GM21786 (cell line): ENCODE results near the gene PYGO1.
"Not testable (repeated sequence)": the region's sequence is repeated elsewhere in the genome, so short reads cannot be mapped to it uniquely, and the experiment has no call there.

Source experiments
- ATAC-seq: cut with Tn5 transposase; IDR thresholded peaks from one replicate; pipeline ENCODE4 v1.9.1; 2021; ENCODE audit not compliant: unreplicated experiment

The PYGO1 gene, protein sequence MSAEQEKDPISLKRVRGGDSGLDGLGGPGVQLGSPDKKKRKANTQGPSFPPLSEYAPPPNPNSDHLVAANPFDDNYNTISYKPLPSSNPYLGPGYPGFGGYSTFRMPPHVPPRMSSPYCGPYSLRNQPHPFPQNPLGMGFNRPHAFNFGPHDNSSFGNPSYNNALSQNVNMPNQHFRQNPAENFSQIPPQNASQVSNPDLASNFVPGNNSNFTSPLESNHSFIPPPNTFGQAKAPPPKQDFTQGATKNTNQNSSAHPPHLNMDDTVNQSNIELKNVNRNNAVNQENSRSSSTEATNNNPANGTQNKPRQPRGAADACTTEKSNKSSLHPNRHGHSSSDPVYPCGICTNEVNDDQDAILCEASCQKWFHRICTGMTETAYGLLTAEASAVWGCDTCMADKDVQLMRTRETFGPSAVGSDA

DNA sequence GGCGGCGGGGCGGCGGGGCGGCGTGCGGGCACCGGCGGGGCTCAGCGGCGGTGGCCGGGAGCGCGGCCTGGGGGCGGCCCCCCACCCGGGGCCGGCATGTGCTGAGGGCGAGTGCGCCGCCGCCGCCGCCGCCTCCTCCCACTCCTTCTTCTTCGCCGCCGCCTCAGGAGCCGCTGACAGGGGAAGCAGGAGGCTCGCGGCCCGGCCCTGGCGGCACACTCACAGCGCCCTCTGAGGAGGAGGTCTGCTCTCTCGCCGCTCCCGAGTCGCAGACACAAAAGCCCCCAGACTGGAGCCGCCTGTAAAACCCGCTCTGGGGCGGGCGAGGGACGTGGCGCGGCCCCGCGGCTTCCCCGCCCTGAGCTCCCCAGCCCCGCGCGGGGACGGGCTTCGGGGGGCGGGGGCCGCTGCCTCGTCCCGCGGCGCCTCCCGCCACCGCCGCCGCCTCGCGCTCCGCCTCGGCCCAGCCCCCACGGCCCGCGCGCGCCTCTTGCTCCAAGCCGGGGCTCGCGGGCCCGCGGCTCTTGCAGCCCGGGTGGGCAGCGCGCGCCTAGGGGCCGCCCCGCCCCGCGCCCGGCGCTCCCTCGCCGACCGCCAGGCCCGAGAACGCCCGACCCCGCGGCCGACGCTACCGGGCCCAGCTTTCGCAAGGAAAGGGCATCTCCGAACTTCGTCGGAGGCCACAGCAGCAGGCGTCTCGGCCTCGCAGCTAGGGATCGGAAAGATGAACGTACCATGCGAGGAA, at the start of gene PYGO1:
PYGO1 (minus strand) TSS at position 276 of the 745 bp plus-strand sequence. CDS start 462 bp downstream, outside the sequence.
- peak; percentile 63 for ATAC-seq

DNA sequence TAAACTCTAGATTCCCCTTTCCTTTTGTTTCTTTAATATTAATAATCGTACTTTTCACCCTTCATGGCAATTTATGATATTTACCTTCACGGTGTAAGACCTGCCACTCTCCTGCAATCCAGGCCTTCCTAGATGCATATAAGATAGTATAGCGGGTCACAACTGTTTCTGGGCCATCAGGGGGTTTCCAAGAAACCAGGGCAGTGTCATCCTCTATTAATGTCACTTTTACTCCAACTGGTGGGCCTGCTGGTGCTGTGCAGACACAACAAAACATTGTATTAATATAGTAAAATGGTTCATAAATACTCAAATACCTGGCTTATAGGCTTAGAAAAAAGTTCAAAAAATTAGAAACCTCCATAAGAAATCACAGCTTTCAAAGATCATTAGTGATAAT, 48.9 kb upstream of the PYGO1 start:
- no peak for ATAC-seq

DNA sequence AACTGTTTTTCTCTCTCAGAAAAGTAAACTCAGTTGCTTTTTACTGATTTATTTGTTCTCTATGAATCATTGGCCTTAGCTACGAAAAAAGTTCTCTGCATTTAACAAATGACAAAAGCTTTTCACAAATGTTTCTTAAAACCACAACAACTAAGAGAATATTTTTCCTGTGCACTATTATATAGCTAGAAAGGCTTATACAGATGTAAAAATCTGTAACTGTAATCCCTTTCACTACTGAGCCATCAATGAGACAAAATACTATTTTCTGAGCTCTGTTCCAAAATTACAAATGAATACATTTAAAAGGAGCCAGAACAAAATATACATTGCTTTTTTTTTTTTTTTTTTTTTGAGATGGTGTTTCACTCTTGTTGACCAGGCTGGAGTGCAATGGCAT, 45.6 kb upstream of the PYGO1 start:
- ATAC-seq: no peak

DNA sequence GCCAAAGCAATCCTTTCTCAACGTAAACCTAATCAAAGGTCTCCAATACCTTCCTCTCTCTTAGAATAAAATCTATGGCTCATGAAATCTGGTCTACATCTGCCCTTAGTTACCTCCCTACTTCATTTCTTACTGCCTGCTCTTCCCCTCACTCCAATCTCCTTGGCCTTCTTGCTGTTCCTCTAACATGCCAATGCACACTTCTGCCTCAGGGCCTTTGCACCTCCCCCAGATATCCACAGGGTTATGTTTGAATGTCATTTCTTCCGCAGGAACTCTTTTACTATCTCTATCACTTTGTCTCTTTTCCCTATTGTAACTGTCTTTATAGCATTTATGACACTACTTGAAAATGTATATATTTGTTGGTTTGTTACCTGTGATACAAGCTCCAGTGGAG, 44.3 kb upstream of the PYGO1 start:
- no peak for ATAC-seq

DNA sequence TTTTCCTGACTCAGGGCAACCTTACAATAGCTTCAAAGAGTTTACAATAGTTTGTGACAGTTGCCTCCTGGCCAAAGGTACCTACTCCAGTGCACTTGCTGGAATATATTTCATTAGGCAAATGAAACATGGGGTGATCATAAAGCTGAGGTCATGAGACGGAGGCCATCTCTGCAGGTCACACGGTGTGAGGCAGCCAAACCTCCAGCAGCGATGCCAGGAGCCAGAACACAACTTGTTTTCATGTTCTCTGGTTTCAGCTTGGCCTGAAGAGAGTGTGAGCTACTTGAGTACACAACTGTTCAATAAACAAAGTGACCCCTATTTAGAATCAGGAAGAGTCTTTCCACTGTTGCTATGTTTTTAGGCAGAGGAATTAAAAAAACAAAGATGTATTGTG, 42.7 kb upstream of the PYGO1 start:
- ATAC-seq: no peak

DNA sequence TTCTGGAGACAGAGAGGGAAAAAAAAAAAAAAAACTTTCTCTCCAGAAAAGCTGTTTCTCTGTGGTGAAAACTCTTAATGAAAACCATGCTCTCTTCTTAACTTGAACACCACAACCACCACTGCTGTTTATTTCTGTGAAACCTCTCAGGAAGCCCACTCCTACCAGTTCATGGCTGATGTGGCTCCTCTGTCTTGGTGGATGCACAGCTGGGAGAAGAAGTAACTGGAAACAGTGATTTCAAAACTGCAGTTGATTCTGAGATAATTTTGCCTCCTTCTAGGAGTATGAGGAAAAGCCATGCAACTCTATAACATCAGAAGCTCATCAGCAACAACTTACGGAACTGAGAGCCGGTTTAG, 40.2 kb upstream of the PYGO1 start:
- no peak for ATAC-seq

DNA sequence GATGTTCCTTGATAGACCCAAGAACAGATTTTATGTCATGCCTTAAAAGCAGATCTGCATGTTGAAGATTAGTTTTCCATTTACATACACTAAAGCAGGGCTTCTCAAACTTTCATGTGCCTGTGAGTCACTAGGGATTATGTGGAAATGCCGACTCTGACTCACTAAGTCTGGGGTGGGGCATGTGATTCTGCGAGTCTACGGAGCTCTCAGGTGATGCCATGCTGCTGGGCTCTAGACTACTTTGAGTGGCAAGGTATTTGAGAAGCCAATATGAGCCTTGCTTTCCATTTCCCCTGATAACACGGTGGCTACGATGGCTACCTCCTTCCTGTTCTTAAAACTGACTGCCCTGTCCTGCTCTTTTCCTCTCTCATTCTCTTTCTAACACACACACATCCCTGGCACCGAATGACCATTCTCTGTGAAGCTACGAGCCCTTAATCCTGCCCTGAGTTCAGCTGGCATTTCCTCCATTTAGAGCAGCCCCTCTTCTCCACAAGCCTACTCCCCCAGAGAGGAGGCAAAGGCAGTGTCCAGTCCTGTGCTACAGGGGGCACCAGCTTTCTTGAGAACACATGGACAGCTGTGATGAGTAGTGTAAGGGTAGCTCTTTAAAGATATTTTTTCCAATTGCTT, 39.7 kb upstream of the PYGO1 start:
- ATAC-seq: no peak

DNA sequence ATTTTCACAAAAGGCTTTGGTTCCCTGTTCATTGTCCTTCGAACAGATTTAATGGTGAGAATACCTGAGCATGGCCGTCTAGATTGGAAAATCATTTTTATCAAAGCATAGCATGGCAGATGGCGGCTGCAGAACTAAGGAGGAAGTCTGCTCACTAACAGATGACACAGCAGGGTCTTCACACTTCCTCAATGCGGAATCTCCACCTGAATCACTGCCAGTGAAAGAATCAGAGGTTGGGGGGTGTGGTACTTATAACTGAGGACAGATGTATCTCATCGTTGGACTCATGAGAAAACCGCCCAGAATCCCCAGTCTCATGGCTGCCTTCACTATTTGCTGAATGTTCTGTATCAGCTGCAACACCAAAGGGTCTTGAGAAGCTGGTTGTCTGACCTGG, 31.6 kb upstream of the PYGO1 start:
- ATAC-seq: no peak

DNA sequence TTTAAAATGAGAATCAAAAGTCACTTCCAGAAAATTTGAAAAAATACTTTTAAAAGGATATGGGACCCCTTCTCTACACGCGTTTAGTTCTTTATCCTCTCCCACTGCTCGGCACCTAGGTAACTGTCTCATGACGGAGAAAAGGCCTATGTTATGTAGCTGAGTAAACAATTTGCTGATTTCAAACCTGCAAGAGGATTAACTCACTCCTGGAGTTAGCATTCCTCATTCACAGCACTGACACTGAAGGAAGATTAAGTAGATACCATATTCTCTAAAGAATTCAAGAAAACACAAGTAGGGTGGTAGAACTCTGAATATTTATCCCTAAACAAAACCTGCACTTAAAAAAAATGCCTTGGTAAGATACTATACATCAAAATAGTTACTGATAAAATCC, 30.2 kb upstream of the PYGO1 start:
- no peak for ATAC-seq

DNA sequence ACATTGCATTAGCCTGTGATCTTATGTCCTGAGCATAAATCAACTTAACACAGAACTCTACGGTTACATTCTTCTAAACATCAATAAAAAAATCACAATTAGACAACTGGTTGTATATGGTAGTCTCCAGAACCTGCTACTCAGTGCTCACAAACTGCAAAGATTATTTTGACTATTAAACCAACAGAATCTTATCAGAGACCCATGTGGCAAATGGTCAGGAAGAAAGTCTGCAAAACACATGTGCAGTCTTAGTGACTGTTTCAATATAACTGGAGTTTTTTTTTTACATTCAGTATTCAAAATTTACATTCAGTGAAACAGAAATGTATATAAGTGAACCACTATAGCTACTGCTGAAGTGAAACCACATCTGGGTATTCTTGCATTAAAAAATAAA, 27.3 kb upstream of the PYGO1 start:
- ATAC-seq: no peak

DNA sequence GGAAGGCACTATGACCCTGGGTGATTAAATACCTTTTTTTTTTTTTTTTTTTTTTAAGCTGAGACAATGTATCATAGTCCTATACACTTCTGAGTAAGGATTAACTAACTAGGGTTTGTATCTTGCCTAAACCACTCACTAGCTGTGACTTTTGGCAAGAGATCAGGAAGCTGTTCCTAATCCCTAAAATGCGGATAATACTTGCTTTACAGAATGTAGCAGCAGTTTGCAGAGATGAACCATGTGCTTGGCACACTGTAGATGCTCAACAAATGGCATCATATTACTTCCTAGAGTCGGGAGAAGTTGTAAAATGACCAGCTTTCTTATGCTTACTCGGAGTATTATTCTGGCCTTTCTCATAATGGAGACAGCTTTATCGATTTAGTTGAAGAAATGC, 25.6 kb upstream of the PYGO1 start:
- ATAC-seq: no peak

DNA sequence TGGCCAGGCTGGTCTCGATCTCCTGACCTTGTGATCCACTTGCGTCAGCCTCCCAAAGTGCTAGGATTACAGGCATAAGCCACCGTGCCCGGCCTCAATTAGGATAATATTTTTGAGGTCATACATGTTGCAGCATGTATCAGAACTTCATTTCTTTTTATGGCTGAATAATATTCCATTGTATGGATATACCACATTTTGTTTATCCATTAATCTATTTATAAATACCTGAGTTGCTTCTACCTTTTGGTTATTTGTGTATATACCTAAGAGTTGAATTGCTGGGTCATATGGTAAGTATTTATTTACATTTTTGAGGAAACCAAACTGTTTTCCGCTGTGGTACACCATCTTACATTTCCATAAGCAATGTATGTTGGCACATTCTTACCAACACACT, 18.1 kb upstream of the PYGO1 start:
- ATAC-seq: no peak

DNA sequence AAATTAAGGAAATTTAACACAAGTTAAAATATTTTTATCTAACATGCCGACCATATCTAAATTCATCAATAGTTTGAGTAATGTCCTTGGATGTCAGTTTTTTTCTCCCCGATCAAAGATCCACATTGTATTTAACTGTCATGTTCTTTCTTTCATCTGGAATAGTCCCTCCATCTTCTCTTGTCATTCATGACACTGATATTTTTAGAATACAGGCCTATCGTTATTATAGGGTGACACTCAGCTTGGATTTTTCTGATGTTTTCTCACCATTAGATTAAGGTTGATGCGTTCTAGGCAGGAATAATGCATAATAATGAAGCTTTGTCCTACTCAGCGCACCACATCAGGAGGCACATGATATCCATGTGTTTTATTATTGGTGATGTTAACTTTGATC, 13.2 kb upstream of the PYGO1 start:
- no peak for ATAC-seq

DNA sequence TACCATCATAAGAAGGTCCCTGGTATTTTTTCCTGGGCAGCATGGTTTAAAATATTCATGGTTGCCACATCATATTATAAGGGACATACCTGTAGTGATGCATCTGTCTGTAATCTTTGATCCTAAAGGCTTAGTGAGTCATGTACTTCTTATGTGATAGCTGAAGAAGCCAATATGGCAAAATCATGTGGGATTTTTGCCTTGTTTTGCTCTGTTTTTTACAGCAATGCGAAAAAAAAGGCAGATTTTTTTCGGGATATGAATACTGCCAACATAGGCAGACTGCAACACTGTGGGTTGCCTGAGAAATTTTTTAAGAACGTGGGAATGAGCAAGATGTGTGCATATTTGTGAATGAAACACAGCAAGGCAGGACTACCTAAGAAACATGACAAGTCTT, 11.3 kb upstream of the PYGO1 start:
- ATAC-seq: no peak

DNA sequence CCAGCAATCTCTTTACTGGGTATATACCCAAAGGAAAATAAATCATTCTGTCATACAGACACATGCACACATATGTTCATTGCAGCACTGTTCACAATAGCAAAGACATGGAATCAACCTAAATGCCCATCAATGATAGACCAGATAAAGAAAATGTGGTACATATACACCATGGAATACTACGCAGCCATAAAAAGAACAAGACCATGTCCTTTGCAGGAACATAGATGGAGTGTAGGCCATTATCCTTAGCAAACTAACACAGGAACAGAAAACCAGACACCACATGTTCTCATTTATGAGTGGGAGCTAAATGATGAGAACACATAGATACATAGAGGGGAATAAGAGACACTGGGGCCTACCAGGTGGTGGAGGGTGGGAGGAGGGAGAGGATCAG, 4.9 kb upstream of the PYGO1 start:
- not testable (repeated sequence) for ATAC-seq

DNA sequence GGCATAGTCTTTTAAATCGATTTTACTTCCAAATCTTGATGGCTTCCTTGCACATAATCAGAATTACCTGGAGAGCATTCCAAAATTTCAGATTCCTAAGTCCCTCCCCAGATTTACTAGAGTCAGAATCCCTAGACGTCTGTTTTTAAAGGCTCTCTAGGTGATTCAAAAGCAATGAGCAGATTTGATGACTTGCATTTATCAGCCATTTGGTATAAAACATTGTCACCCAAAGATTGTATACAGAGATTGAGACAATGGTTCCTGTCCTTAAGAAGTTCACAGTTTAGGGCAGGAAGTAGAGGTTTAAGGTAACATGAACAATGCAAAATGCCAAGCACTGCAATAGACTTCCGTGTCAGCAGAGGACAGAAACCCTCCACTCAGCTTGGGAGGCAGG, 2.6 kb upstream of the PYGO1 start:
- no peak for ATAC-seq

DNA sequence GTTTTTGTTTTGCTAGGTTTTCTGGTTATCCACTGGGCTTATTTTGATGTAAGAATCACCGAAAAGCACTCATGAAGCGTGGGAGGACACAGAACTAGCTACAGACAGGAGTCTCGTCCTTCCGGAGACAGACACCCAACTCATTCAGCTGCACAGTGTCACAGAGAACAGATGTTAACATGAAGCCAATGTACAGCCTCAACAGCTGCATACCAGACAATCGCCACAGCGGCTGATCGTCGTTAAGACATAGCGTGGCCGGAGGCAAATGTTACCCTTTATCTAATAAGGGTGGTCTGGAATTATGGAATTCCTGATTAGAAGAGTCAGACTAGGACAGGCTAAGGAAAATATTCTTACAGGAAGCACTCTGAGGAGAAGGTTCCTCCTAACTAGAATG, 1.1 kb upstream of the PYGO1 start:
- ATAC-seq: no peak

DNA sequence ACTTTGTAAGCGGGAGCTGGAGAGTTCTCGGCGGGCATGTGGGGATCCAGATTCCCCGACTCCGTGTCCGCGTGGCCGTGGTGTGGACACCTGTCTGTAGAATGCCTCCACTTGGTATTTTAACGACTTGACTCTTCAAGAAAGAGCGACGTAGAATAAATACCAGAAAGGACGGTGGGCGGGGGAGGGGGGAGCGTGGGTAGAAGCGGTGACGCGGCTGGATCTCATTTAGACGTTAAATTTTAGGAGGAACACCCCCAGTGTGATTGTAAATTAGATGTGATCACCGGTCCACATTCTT, 620 bp upstream of the PYGO1 start:
- ATAC-seq: no peak

DNA sequence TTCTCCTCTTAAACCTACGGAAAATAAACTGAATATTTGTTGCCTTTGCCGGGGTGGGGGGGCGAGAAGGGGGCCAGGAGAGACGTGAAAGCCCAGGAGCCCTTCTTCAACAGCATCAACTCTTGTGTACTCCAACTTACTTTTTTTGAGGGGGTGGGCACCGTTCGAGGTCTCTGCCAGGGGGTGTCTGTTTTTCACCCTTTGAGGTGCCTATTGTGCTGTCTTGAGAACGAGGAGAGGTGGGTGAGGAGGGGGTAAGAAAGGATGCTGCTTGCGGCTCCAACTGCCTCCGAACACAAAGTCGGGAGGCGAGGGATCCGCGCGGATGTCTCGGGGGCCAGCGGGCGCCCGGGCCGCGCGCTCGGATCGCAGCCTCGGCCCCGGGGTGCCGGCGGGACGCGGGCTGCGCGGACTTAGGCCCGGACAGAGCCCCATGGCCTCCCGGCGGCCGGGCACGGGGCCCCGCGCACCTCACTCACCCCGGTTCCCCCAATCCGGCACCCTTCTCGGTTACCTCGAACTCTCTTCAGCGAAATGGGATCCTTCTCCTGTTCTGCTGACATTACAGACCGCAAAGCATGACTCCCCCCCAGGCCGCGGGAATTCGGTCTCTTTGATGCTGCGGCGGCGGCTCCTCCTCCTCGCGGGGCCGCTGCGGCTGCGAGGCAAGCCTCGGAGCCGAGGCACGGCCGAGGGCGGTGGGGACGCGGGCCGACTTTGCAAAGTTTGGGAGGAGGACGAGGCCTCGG, 650 bp downstream of the PYGO1 start:
- ATAC-seq: peak; percentile 30

DNA sequence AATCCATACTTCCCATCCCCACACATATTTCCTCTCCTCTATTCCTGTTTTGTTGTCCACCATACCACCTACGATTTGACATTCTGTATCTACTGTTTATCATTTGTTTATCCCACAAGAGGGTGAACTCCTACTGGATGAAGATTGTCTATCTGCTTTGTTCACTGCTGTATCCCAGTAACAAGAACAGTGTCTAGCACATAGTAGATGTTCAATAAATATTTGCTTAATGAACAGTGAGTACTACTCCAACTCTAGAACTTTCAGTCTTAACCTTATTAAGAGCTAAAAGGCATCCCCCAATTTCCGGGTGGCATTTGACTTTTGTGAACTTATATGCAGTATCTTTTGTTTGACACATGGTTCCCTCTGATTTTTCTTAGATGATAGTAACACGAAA, 1.3 kb downstream of the PYGO1 start:
- ATAC-seq: no peak

DNA sequence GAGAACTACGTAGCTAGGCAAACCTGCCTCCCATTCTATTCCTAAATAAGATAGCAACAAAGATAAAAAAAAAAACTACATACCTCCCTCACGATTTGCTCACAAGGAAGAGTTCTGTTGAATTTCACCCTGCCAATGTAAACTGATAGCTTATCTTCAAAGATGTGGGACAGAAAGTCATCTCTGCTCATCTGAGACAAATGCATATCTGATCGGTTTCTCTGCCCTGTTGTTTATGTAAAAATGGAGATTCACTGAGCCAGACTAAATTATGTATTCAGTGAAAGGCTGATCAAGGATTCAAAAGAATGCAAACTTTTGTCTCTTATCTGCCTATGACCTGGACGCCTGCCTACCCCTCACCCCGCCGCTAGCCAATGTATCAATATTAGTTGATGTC, 11.2 kb downstream of the PYGO1 start:
- ATAC-seq: no peak

DNA sequence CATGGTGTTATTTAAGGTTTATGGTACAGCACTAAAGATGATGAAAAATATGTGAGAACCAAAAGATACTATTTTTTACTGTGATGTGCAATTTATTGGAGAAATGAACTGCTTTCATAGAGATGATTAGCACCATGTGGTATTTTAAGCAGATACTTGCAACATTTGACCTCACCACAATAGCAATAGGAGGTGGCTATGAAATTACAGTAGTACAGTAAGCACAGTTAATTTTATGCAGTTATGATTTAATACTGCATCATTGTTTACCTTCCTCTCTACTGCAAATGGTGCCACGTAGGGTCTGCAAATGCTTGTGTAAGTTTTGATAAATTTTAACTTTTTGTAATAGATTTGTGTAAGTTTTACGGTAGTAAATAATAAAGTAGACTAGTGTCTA, 14.0 kb downstream of the PYGO1 start:
- ATAC-seq: no peak
